Mesendoderm (in vitro differentiated cells): ENCODE results near the gene CHRND. TPM values are rescaled to one million over a fixed set of nuclear protein-coding genes. Genes with fewer than 3 reads are reported as not detected.

Experiments used
- DNase-seq: peaks from one replicate; pipeline ENCODE4 v3.0.0; 2013
- H2AK5ac ChIP-seq: 2 replicates; pipeline ENCODE4 v1.6.1; 2013; ENCODE audit warnings: low read length, inconsistent platforms
- H2BK120ac ChIP-seq: 2 replicates; pipeline ENCODE4 v1.6.1; 2013; ENCODE audit warnings: low read depth, mild to moderate bottlenecking, low read length, moderate library complexity, mixed read lengths
- H2BK15ac ChIP-seq: replicated peaks from 2 replicates; pipeline ENCODE4 v1.6.1; 2013; ENCODE audit warnings: low read depth, mild to moderate bottlenecking, moderate library complexity
- H2BK5ac ChIP-seq: 2 replicates; pipeline ENCODE4 v1.6.1; 2013; ENCODE audit warnings: low read length, inconsistent platforms
- H3K18ac ChIP-seq: 2 replicates; pipeline ENCODE4 v1.6.1; 2013; ENCODE audit warnings: mild to moderate bottlenecking, low read length, mixed read lengths
- H3K23ac ChIP-seq: one replicate; pipeline ENCODE4 v1.6.1; 2013; ENCODE audit warnings: low read length
- H3K27ac ChIP-seq: 2 replicates; pipeline ENCODE4 v1.5.1; 2013; ENCODE audit warnings: low read depth, mild to moderate bottlenecking, inconsistent platforms, low read length, moderate library complexity
- H3K27me3 ChIP-seq: 2 replicates; pipeline ENCODE4 v1.6.1; 2013; ENCODE audit warnings: low read length, control low read depth, mild to moderate bottlenecking, inconsistent platforms; ENCODE audit not compliant: insufficient read depth, poor library complexity
- H3K36me3 ChIP-seq: 2 replicates; pipeline ENCODE4 v1.6.1; 2013; ENCODE audit warnings: low read length, inconsistent platforms; ENCODE audit not compliant: control insufficient read depth, insufficient read depth
- H3K4ac ChIP-seq: one replicate; pipeline ENCODE4 v1.6.1; 2013; ENCODE audit warnings: low read depth, mild to moderate bottlenecking, low read length, moderate library complexity
- H3K4me1 ChIP-seq: 2 replicates; pipeline ENCODE4 v1.6.1; 2013; ENCODE audit warnings: low read depth, low read length, inconsistent platforms; ENCODE audit not compliant: control insufficient read depth
- H3K4me2 ChIP-seq: 2 replicates; pipeline ENCODE4 v1.6.1; 2013; ENCODE audit warnings: low read length
- H3K4me3 ChIP-seq: 2 replicates; pipeline ENCODE4 v1.5.1; 2013; ENCODE audit warnings: mild to moderate bottlenecking, low read length
- H3K56ac ChIP-seq: one replicate; pipeline ENCODE4 v1.6.1; 2013; ENCODE audit warnings: low read length
- H3K79me1 ChIP-seq: 2 replicates; pipeline ENCODE4 v1.6.1; 2013; ENCODE audit warnings: low read length, inconsistent platforms
- H3K79me2 ChIP-seq: 2 replicates; pipeline ENCODE4 v1.6.1; 2013; ENCODE audit warnings: mild to moderate bottlenecking, low read length; ENCODE audit not compliant: control insufficient read depth, insufficient read depth
- H3K9ac ChIP-seq: 2 replicates; pipeline ENCODE4 v1.6.1; 2013; ENCODE audit warnings: low read length, inconsistent platforms
- H4K5ac ChIP-seq: one replicate; pipeline ENCODE4 v1.6.1; 2013; ENCODE audit warnings: low read length
- H4K8ac ChIP-seq: one replicate; pipeline ENCODE4 v1.6.1; 2013; ENCODE audit warnings: low read depth, mild to moderate bottlenecking, control low read depth, low read length, moderate library complexity
- WGBS: extraction: QIAGEN DNeasy Blood & Tissue Kit; methylation state at CpG from one replicate; pipeline ENCODE4 v1.1.7; 2013; ENCODE audit warnings: low lambda C conversion rate, missing lambda C conversion rate; ENCODE audit not compliant: insufficient coverage; ENCODE audit errors: extremely low coverage; 5-methylcytosine and 5-hydroxymethylcytosine counted together
- polyA plus RNA-seq, 2 experiments: library from polyadenylated mRNA; stranded (reverse); fragments of 200-250 nt; gene quantifications; one replicate each; pipeline ENCODE4 v1.2.3, GENCODE V29; 2013

Gene CHRND
- not detected for polyA plus RNA-seq (2013, experiment 1 of 2)
- polyA plus RNA-seq (2013, experiment 2 of 2), result 0.04 TPM

DNA sequence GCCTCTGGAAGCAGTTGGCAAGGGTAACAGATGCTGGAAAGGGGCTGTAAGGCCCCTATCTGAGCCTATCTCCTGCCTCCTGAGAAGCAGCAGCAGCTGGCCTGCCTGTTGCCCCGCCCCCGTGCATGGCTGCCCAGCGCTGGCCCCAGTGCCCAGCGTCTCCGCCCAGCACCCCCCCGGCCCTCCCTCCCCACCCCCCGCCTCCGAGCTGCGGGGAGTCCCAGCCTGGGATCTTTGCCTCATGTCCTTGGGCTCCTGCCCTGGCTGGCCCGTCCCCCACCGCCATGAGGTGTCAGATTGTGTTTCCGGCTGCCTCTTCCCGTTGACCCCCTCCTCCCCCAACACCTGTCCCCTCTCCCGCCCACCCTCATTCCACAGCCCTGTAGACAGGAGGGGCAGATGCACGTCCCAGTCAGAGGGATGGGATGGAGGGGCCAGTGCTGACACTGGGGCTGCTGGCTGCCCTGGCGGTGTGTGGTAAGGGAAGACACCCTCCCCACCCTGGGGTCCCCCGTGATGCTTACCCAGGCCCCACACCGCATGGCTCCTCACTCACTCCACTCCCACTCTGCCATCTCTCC is at the start of gene CHRND:
CHRND (plus strand) TSS at position 370 of the 581 bp plus-strand sequence; CDS start at position 426, 56 bp downstream.
- Histone ChIP-seq H3K18ac (no peak within 1 kb of the TSS), H3K56ac (no peak within 1 kb of the TSS)
- no CpG with 5 or more reads among the region's 18 CpGs for WGBS

GRCh38 chr2:232476791-232477190 is 49.2 kb upstream of the CHRND start:
- no peak overlapping the region for H3K56ac ChIP-seq

More for the DNA sequence above, at the start of gene CHRND:
- Histone ChIP-seq H3K23ac (no peak within 1 kb of the TSS), H2AK5ac (no peak within 1 kb of the TSS), H3K27me3 (peaks cover 17% of the 10 kb centered on the region), H3K27ac (no peak within 1 kb of the TSS), H3K4me2 (no peak within 1 kb of the TSS), H3K36me3 (no peaks in the 10 kb centered on the region), H2BK15ac (no peak within 1 kb of the TSS), H3K4ac (no peak within 1 kb of the TSS), H2BK120ac (no peak within 1 kb of the TSS), H3K4me3 (no peak within 1 kb of the TSS), H3K9ac (no peak within 1 kb of the TSS), H4K8ac (no peak within 1 kb of the TSS), H4K5ac (no peak within 1 kb of the TSS), H2BK5ac (no peak within 1 kb of the TSS), H3K79me1 (no peaks in the 10 kb centered on the region), H3K79me2 (no peaks in the 10 kb centered on the region), H3K4me1 (no peaks in the 10 kb centered on the region)
- no peak for DNase-seq

GRCh38 chr2:232477751-232478510 is 48.0 kb upstream of the CHRND start:
- no peak overlapping the region for H3K18ac ChIP-seq
- no peak overlapping the region for H3K4ac ChIP-seq
- no peak overlapping the region for H4K8ac ChIP-seq
- no peak overlapping the region for H3K9ac ChIP-seq
- H3K23ac ChIP-seq, result no peak overlapping the region
- H3K4me1 ChIP-seq, result no peaks in the 10 kb centered on the region
- H2BK5ac ChIP-seq, result no peak overlapping the region
- no peak overlapping the region for H2AK5ac ChIP-seq
- no peak overlapping the region for H3K4me3 ChIP-seq
- H3K56ac ChIP-seq, result no peak overlapping the region
- DNase-seq, result peak; percentile 7
- H3K4me2 ChIP-seq, result no peak overlapping the region
- H2BK120ac ChIP-seq, result no peak overlapping the region
- H2BK15ac ChIP-seq, result no peak overlapping the region
- no peaks in the 10 kb centered on the region for H3K36me3 ChIP-seq
- WGBS, result no CpG with 5 or more reads among the region's 13 CpGs
- H3K27me3 ChIP-seq, result peaks cover 2% of the 10 kb centered on the region
- H4K5ac ChIP-seq, result no peak overlapping the region
- no peaks in the 10 kb centered on the region for H3K79me1 ChIP-seq
- H3K27ac ChIP-seq, result no peak overlapping the region
- no peaks in the 10 kb centered on the region for H3K79me2 ChIP-seq

More at GRCh38 chr2:232476791-232477190, 49.2 kb upstream of the CHRND start:
- H2BK5ac ChIP-seq, result no peak overlapping the region
- no peak overlapping the region for H2AK5ac ChIP-seq
- no peak overlapping the region for H3K18ac ChIP-seq
- no peaks in the 10 kb centered on the region for H3K4me1 ChIP-seq
- no peak overlapping the region for H2BK120ac ChIP-seq
- no peak for DNase-seq
- H3K36me3 ChIP-seq, result no peaks in the 10 kb centered on the region
- H3K23ac ChIP-seq, result no peak overlapping the region
- no CpG with 5 or more reads among the region's 7 CpGs for WGBS
- no peak overlapping the region for H3K27ac ChIP-seq
- peaks cover 2% of the 10 kb centered on the region for H3K27me3 ChIP-seq
- H3K4ac ChIP-seq, result no peak overlapping the region
- H3K79me1 ChIP-seq, result no peaks in the 10 kb centered on the region
- no peak overlapping the region for H3K4me3 ChIP-seq
- H3K79me2 ChIP-seq, result no peaks in the 10 kb centered on the region
- no peak overlapping the region for H4K5ac ChIP-seq
- H3K4me2 ChIP-seq, result no peak overlapping the region
- no peak overlapping the region for H2BK15ac ChIP-seq
- H3K9ac ChIP-seq, result no peak overlapping the region
- H4K8ac ChIP-seq, result no peak overlapping the region

DNA sequence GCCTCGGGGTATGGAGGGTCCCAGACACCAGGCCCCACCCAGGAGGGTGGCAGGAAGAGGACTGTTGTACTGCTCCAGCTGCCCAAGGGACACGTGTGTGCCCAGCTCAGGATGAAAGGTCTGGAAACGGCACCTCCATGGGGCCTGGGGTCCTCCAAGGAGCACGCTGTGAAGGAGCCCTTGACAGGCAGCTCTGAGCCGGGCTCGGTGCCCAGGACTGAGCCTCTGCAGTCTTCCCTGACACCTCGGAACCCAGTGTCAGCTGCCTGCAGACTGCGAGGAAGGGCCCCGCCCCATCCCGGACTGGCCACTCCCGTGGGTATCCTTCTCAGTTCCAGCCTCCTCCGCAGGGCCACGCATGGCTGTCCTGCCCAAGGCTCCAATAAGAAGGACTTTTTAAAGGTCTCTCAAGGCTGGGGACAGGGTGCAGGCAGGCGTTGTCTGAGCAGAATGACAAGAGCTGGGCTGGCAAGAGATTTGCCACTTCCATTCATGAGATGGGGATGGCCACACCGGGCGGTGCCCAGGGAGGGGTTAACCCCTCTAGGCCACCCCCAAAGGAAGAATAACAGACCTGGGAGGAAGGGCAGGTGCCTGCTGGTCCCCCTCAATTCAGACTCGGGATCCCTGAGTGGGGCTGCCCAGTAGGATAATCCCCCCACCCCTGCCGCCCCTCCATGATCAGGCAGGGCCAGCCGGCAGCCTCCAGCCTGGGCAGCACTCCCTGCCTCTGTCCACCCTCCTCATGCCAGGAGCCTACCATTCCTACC is 47.2 kb upstream of the CHRND start:
- Histone ChIP-seq H2BK15ac (no peak overlapping the region), H2BK120ac (no peak overlapping the region), H3K4me2 (no peak overlapping the region), H3K27ac (no peak overlapping the region), H2BK5ac (no peak overlapping the region), H3K9ac (no peak overlapping the region), H4K5ac (no peak overlapping the region), H3K36me3 (no peaks in the 10 kb centered on the region), H4K8ac (no peak overlapping the region), H3K79me1 (no peaks in the 10 kb centered on the region), H3K4me3 (no peak overlapping the region), H2AK5ac (no peak overlapping the region), H3K79me2 (no peaks in the 10 kb centered on the region), H3K4ac (no peak overlapping the region), H3K4me1 (no peaks in the 10 kb centered on the region), H3K18ac (no peak overlapping the region), H3K27me3 (no peaks in the 10 kb centered on the region), H3K23ac (no peak overlapping the region), H3K56ac (no peak overlapping the region)
- WGBS, result no CpG with 5 or more reads among the region's 19 CpGs
- DNase-seq, result no peak

GRCh38 chr2:232479341-232480200 is 46.4 kb upstream of the CHRND start:
- Histone ChIP-seq H3K36me3 (no peaks in the 10 kb centered on the region), H3K27me3 (no peaks in the 10 kb centered on the region), H3K4ac (no peak overlapping the region)

More at GRCh38 chr2:232479341-232480200, 46.4 kb upstream of the CHRND start:
- DNase-seq, result no peak
- Histone ChIP-seq H3K79me1 (no peaks in the 10 kb centered on the region), H3K23ac (no peak overlapping the region), H4K8ac (no peak overlapping the region), H3K4me1 (no peaks in the 10 kb centered on the region), H2BK120ac (no peak overlapping the region), H3K56ac (no peak overlapping the region), H2BK5ac (no peak overlapping the region), H2AK5ac (no peak overlapping the region), H3K79me2 (no peaks in the 10 kb centered on the region), H4K5ac (no peak overlapping the region), H3K9ac (no peak overlapping the region), H3K4me3 (no peak overlapping the region), H3K18ac (no peak overlapping the region), H3K4me2 (no peak overlapping the region), H2BK15ac (no peak overlapping the region), H3K27ac (no peak overlapping the region)
- no CpG with 5 or more reads among the region's 21 CpGs for WGBS
